HG03097 (cell line): ENCODE results near the gene SZT2.

Source experiments
- ATAC-seq: cut with Tn5 transposase; IDR thresholded peaks from one replicate; pipeline ENCODE4 v1.9.1; 2021; ENCODE audit not compliant: unreplicated experiment, low FRiP score

The SZT2 gene

GRCh38 chr1:43439781-43440180 lies 50.1 kb downstream of the SZT2 start:
- no peak for ATAC-seq

GRCh38 chr1:43440358-43440757 lies 50.7 kb downstream of the SZT2 start:
- no peak for ATAC-seq

- ATAC-seq = no peak
Observed at GRCh38 chr1:43441166-43441893, 51.6 kb downstream of the SZT2 start.

GRCh38 chr1:43441894-43442637 lies 52.4 kb downstream of the SZT2 start:
- ATAC-seq = no peak

- no peak for ATAC-seq
Observed at GRCh38 chr1:43442756-43443155, 53.1 kb downstream of the SZT2 start.

GRCh38 chr1:43443197-43443946 lies 53.7 kb downstream of the SZT2 start:
- no peak for ATAC-seq

GRCh38 chr1:43444151-43444828 lies 54.6 kb downstream of the SZT2 start:
- no peak for ATAC-seq

- ATAC-seq = no peak
Observed at GRCh38 chr1:43444836-43445235, 55.1 kb downstream of the SZT2 start.

GRCh38 chr1:43445606-43446387 lies 56.1 kb downstream of the SZT2 start:
- no peak for ATAC-seq

- no peak for ATAC-seq
Observed at GRCh38 chr1:43446388-43446740, 56.7 kb downstream of the SZT2 start.

- no peak for ATAC-seq
Observed at GRCh38 chr1:43446881-43447835, 57.5 kb downstream of the SZT2 start.

- ATAC-seq = no peak
Observed at GRCh38 chr1:43447891-43448708, 58.4 kb downstream of the SZT2 start.

- no peak for ATAC-seq
Observed at GRCh38 chr1:43448955-43449707, 59.4 kb downstream of the SZT2 start.

GRCh38 chr1:43449708-43450069 lies 60.0 kb downstream of the SZT2 start:
- no peak for ATAC-seq

- ATAC-seq = no peak
Observed at GRCh38 chr1:43450251-43450941, 60.7 kb downstream of the SZT2 start.

- no peak for ATAC-seq
Observed at GRCh38 chr1:43451157-43451591, 61.5 kb downstream of the SZT2 start.
